Stromal cell of bone marrow (primary cell): ENCODE measurements around the gene EXOSC9.

Source experiments
- DNase-seq: peaks from one replicate; pipeline ENCODE4 v3.0.0-alpha.2; 2012; ENCODE audit warnings: low read depth

Gene EXOSC9

DNA sequence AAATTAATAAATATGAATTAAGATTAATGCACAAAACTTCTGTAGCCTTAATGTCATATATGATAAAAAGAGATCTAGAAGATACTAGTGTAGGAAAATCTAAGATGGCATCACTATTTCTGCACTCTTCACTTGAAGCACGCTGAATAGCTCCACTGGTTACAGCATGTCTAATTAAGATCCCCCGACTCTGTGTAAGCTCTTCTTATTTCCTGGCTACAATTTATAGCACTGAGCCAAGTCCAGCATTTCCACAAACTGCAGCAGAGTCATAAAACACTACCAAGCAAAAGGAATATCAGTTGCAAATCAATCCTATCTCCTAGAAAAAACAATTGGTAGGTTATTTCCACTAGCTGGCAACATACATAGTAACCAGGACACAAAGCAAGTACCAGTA, 23.8 kb downstream of the EXOSC9 start:
- no peak for DNase-seq

GRCh38 chr4:121827853-121828252, 26.7 kb downstream of the EXOSC9 start:
- DNase-seq: peak; percentile 46

DNA sequence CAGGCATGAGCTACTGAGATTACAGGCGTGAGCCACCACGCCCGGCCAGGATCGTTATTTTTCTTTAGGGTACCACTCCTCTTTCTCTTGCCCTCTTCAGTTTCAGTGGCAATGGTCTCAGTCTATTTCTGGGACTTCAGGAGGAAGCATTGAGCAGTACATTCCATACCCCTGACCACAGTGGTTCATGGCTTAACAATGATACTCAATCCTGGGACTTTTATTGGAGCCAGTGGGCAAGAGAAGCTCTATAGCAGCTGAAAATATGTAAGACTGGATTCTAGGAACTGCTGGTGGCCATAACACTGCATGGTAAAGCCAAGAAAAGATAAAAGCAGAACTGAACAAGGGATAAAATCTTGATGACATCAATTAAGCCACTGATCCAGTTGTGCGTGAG, 28.4 kb downstream of the EXOSC9 start:
- DNase-seq: no peak

DNA sequence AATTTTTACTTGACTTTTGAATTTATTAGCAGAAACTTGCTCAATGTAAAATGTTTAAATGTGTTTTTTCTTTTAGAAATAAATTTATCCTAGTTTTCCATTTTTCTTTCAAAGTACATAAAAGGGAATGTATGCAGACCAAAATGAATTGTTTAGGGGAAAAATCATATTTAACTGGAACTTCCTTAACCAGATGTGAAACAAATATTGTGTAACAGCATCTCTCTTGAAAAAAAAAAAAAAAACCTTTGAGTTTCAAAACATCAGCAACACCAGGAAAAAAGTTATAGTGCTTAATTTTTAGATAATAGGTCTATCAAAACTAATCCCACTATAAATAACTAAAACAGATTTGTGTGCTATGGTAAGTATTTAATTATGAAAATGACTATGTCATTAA, 37.0 kb downstream of the EXOSC9 start:
- no peak for DNase-seq

DNA sequence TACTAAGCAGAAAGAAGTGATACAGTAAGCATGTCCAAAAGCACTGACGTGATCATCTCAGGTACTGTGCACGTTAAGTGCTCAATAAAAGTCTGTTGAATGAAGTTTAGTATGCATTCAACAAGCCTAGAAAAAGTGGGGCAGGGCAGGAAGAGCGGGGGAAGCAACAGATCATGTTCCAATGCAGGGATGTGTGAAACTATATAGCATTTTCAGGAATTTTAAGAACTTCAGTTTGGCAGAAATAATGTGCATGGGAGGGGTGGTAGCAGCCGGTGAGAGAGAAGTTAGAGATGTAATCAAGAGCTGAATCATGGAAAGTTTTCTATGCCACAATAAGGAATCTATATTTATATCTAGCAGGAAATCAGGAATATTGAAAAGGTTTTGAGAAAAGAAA, 41.7 kb downstream of the EXOSC9 start:
- no peak for DNase-seq

DNA sequence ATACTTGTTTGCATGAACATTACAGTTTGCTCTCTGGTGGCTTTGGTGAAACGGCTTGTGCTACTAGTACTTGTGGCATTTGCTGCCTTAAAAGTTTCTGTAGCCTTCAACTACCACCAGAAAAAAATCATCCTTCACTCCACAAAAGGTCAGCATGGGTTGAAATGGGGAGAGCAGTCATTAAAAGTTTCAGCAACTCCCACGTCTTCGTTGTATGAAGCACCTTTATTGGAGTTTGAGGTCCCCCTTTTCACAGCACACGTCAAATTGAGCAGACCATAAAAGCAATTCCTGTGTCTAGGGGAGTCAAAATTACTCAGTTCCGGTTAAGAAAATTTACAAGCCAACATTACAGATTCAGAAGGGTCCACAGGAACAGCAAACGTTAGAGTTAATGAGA, 45.5 kb downstream of the EXOSC9 start:
- DNase-seq: no peak

- no peak for DNase-seq
Measured at GRCh38 chr4:121851354-121851753, 50.2 kb downstream of the EXOSC9 start.

DNA sequence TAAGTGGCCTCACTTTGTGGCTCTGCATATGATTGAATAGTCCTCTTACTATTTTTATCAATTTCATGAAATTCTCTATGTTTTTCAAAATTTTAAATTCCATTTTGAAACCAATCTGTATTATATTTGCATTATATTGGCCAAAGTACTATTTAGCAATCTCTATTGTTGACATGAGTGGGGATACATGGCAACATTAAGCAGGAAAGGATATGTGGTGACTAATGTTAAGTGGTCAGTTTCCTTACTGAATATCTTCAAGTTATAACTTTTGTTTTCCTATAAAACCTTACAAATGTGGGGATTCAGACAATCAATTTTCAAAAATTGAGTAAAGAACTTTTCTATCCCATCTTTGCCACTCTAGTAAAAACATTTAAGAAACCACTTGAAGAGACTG, 59.0 kb downstream of the EXOSC9 start:
- no peak for DNase-seq

GRCh38 chr4:121861426-121861825, 60.3 kb downstream of the EXOSC9 start:
- DNase-seq: no peak

GRCh38 chr4:121863799-121864198, 62.7 kb downstream of the EXOSC9 start:
- no peak for DNase-seq
